CD4-positive, alpha-beta T cell treated with Interleukin-4 for 1 hour (primary cell): Measurements from ENCODE around the gene NGB.
"Not testable (repeated sequence)": the region's sequence is repeated elsewhere in the genome, so short reads cannot be mapped to it uniquely, and the experiment has no call there.

Experiments
- DNase-seq, 2 donors: peaks; one replicate each; pipeline ENCODE4 v3.0.0-alpha.2; 2020 to 2022

The NGB gene

DNA sequence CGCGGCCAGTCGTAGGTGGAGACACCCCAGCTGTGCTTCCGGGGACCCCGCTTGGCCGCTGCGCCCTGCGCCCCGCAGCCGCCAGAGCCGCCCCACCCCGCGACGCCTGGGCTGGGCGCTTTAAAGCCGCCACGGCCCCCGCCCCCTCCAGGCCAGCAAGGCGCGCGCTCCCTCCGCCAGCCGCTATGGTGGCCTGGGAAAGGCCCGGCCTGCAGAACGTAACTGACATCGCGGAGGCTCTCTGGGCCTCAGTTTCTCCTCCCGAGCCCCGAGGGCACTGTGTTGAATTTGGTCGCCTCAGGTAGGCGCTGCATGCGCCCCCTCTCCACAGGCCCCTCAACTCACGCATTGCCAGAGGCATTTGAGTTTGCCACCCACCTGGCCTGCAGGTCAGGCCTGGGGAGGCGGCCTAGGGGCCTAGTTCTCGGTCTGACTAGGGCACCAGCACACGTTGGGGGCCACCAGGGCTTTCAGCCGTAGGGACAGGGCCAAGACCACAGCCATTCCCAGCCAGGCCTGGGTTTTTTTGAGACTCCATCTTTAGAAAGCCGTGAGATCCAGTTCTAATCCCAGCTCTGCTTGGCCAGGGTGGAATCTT, at the start of gene NGB:
Gene NGB, minus strand, starts transcription at position 94 of the 598 bp plus-strand sequence. CDS start 269 bp downstream, outside the sequence.
- DNase-seq: no peak

GRCh38 chr14:77320238-77320935, 49.4 kb upstream of the NGB start, which contains the start of gene POMT2:
TSS of gene POMT2 (minus strand) at chr14:77320883. CDS start at chr14:77320681, 202 bp downstream.
- peak; percentile 94 for DNase-seq

- no peak for DNase-seq
Observed at GRCh38 chr14:77319422-77319821, 48.4 kb upstream of the NGB start.

DNA sequence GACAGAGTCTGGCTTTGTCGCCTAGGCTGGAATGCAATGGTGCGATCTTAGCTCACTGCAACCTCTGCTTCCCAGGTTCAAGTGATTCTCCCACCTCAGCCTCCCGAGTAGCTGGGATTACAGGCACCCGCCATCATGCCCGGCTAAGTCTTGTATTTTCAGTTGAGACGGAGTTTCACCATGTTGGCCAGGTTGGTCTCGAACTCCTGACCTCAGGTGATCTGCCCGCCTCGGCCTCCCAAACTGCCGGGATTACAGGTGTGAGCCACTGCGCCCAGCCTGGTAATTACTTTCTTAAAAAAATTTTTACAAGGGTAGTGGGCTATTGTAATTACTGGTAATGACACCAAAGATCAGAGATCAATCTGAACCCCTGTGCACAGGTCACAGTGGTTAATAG, 47.8 kb upstream of the NGB start:
- not testable (repeated sequence) for DNase-seq

DNA sequence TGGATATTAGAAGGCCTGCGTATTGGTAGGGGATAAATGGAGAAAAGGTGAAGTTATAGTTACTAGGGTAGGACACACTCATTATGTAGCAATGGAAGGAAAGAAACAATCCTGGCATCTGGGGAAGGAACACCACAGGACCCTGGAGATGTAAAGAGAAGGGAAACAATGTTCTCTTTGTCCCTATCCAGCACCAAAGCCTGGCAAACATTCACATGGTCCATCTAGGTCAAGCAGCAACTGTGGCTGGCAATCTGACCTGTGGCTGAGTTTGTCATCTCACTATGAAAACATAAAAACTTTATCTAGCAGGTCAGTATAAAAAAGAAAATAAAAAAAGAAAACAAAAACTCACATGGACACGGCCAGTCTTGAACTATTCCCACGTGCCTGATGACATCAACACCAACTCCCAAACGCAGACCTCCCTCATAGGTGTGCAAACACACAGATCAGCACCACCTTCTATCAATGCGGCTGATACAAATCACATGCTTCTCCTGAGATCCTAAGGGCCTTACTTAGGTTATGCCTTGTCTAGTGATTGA, 47.1 kb upstream of the NGB start:
- no peak for DNase-seq

- no peak for DNase-seq
Observed at GRCh38 chr14:77316872-77317301, 45.9 kb upstream of the NGB start.

GRCh38 chr14:77316195-77316505, 45.1 kb upstream of the NGB start:
- DNase-seq: no peak

- no peak for DNase-seq
Observed at GRCh38 chr14:77314539-77315457, 43.8 kb upstream of the NGB start.

GRCh38 chr14:77314043-77314442, 43.0 kb upstream of the NGB start:
- DNase-seq: no peak

- DNase-seq: no peak
Observed at GRCh38 chr14:77313371-77313770, 42.4 kb upstream of the NGB start.

- no peak for DNase-seq
Observed at GRCh38 chr14:77311217-77311616, 40.2 kb upstream of the NGB start.

DNA sequence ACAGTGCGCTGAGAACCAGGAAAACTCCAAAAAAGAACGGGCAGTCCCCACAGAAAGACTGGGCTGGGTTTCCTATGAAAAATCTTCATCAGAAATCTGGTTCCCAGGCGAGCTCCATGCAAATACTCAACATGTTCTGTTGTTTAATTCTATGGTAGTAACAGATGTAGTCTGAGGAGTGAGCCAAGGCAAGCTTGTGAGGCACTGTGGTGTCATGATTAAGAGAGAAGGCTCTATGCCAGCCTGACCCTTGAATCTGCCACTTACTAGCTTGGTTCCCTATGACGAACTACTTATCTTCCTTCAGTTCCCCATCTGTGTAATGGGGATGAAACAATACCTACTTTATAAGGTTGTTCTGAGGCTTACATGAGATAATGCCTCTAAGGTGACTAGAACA, 39.0 kb upstream of the NGB start:
- no peak for DNase-seq

- DNase-seq: no peak
Observed at GRCh38 chr14:77309131-77309530, 38.1 kb upstream of the NGB start.

DNA sequence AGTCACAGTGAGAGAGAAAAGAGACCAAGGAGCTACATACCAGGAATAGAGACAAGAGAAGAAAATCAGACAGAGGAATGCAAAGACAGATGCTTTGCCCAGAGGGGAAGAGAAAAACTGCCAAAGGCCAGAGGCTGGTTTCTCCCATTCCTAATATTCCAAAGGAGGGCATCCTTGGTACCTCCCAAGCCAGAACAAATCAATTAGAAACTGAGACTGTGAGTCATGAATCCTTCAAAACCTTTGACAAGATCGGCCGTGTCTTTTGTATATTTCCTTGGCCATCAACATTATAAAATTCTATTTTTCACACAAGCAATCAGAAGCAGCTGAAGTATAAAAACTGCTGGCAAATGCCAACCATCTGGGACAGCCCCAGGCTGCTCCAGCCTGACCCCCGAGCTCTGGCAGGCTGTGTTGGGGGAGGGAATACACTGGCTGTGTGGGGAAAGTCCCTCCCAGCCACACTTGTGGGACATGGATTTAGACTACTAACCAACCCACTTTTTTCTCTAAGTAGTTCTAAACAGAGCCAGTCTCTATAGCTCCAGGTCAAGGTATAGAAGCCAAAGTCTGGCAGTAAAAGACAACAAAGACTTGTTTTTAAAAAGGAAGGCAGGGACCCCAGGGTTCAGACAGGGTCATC, 36.0 kb upstream of the NGB start:
- DNase-seq: no peak

- DNase-seq: no peak
Observed at GRCh38 chr14:77306416-77306815, 35.4 kb upstream of the NGB start.

DNA sequence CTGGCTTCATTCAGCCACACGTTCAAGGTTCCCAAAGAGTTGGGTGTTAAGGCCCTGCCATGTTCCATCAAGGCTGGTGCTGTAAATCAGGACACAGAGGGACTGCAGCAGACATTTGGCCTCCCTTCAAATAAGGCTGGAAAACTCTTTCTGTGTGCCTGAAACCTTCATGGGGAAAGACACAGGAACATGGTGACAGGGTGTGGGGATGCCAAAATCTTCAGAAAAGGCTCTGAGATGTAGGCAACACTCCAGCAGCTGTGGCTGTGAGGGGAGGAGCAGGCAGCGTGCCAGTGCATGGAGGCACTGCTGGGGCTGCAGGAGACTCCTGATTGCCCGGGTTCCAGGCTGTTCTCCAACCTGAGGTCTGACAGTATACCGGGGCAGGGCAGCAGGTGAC, 34.7 kb upstream of the NGB start:
- no peak for DNase-seq

- DNase-seq: no peak
Observed at GRCh38 chr14:77303417-77304156, 32.6 kb upstream of the NGB start.

DNA sequence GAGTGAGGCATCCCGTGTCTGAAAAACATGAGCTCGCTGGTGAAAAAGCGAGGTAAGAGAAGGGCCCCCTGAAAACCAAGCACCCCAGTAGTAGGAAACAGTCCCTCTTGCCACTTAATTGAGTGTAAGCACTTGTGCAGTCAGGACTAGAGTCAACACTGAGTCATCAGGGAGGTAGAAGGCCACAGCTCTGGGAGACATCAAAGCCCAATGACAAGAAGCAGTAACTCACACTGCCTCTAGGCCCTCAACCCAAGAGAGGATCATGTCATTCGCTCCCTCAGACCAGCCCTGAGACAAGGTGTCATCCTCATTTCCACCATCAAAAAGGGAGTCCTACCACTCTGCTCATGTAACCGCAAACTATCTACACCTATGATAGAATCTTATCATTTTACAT, 31.9 kb upstream of the NGB start:
- DNase-seq: no peak

GRCh38 chr14:77301103-77301502, 30.1 kb upstream of the NGB start:
- DNase-seq: peak; percentile 48 to 57

DNA sequence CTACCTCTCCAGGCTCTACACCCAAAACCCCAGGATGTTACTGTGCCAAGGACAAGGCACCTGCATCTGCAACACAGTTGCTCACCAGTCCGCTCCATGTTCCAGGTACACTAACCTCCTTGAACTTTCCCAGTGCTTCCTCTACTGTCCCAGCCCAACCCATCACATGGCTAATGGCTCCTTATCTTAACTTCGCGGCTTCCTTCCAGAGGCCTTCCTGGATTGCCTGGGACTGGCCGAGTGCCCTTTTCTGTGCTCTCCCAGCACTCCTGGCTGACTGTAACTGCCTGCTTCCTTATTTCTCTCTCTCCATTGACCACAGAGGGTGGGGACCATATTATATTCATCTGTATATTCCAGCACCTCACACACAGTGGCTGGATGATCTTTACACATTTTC, 28.8 kb upstream of the NGB start:
- no peak for DNase-seq

GRCh38 chr14:77296906-77297305, 25.9 kb upstream of the NGB start:
- no peak for DNase-seq

DNA sequence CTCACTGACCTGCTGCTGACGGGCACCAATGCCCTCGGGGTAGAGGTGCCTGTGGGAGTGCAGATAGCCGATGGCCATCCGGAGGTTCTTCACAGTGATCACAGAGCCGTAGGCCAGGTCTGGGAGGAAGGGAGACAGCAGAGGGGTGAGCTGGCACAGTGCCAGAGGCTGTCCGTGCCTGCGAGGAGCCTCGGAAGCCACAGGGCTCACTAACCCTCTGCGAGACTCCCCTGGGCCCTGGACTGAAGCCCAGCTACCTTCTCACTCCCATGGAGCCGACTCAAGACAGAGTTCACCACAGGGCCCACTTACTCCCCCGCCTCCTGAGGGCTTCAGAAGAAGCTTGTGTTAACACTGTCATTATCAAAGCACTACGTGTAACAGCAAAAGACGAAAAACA, 25.1 kb upstream of the NGB start:
- DNase-seq: no peak
